Measurements from ENCODE around the gene ATP5PB. TPM values are rescaled to one million over a fixed set of nuclear protein-coding genes. Genes with fewer than 3 reads are reported as not detected.

Gene ATP5PB
- total and polyA plus RNA-seq, 8 donors = 56.3 to 138 (median 89.2) TPM

DNA sequence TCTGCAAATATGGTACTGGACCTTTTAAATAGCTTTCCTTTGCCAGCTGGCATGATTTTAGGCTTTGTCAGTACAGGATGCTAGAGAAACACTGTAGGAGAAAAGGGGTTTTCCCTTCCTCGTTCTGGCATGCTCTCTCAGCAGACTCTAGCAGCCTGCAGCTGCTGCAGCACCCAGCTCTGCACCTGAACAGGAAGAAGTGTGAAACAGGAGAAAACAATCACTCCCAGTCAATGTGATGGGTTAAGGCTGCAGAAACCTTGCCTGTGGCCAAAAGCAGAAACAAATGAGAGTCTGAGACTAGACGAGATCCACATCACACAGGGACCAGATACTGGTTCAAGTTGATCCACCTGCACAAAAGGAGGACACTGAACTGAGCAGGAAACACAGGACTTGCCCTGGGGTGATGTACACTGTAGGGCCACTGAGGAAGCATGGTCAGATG, 42.9 kb upstream of the ATP5PB start:
- intact Hi-C loops (cut with DNase I) = no loop called here
- Histone ChIP-seq H3K9me3 (no peaks in the 10 kb centered on the region), H3K4me1 (peaks cover 0 to 6% (median 0%) of the 10 kb centered on the region in 3 donors), H3K36me3 (no peaks in the 10 kb centered on the region), H3K27me3 (peaks cover 0 to 3% (median under 1%) of the 10 kb centered on the region in 4 donors), H3K27ac (no peak overlapping the region), H3K4me3 (no peak overlapping the region)
- FAIRE-seq (no peak), DNase-seq (peak in 5 of 6 donors; percentile 65 to 81 (median 77)), ATAC-seq (peak; percentile 97 to 100 (median 100))
- TF ChIP-seq, protein P1, sequence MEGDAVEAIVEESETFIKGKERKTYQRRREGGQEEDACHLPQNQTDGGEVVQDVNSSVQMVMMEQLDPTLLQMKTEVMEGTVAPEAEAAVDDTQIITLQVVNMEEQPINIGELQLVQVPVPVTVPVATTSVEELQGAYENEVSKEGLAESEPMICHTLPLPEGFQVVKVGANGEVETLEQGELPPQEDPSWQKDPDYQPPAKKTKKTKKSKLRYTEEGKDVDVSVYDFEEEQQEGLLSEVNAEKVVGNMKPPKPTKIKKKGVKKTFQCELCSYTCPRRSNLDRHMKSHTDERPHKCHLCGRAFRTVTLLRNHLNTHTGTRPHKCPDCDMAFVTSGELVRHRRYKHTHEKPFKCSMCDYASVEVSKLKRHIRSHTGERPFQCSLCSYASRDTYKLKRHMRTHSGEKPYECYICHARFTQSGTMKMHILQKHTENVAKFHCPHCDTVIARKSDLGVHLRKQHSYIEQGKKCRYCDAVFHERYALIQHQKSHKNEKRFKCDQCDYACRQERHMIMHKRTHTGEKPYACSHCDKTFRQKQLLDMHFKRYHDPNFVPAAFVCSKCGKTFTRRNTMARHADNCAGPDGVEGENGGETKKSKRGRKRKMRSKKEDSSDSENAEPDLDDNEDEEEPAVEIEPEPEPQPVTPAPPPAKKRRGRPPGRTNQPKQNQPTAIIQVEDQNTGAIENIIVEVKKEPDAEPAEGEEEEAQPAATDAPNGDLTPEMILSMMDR (IDR thresholded peaks at IDR 0.05) = no peak
- WGBS, 2 donors = 0 to 1% methylated on average over 2 of the region's 2 CpGs

DNA sequence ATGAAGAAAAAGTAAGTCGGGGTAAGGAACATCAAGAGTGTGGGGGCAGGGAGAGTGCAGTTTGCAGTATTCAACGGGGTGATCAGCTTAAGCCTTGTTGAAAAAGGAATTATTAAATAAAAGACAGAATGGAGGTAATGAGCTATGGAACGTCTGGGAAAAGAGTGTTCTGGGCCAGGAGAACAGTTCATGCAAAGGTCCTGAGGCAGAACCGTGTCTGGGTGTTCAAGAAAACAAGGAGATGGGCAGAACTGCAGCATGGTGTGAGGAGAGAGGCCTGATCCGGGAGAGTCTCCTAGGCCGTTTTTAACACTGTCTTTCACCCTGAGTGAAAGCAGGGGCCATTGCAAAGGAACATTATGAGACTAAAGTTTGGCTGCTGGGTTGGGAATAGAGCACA, 42.0 kb upstream of the ATP5PB start:
- no peak overlapping the region for H3K27ac ChIP-seq
- no peaks in the 10 kb centered on the region for H3K36me3 ChIP-seq
- no peak for DNase-seq
- peaks cover 0 to 6% (median 0%) of the 10 kb centered on the region in 3 donors for H3K4me1 ChIP-seq
- no peak for FAIRE-seq
- no peak for ATAC-seq
- H3K4me3 ChIP-seq = no peak overlapping the region
- intact Hi-C loops (cut with DNase I) = no loop called here
- 58 to 71% methylated on average over 6 of the region's 6 CpGs for WGBS, 2 donors
- H3K9me3 ChIP-seq = no peaks in the 10 kb centered on the region
- TF ChIP-seq, protein P1 (IDR thresholded peaks at IDR 0.05) = no peak
- H3K27me3 ChIP-seq = peaks cover 0 to 3% (median 0%) of the 10 kb centered on the region in 4 donors

DNA sequence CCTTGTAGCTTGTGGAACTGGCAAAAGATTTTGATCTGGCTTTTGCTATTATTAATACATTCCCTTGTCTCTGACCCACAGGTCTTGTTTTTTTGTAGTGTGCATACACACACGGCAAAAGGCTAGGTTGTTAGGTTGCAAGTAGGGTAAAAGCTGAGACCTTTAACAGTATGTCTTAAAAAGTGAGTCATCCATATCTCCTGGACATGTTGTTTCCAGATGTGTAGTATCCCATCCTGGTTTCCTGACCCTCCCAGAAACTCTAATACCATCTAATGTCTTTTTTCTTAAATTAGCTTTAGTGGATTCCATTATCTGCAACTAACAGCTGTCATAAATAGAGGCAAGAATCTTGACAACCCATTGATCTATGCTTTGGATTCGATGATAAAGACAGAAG, 36.4 kb upstream of the ATP5PB start:
- no peaks in the 10 kb centered on the region for H3K4me1 ChIP-seq
- 66 to 69% methylated on average over 2 of the region's 2 CpGs for WGBS, 2 donors
- H3K36me3 ChIP-seq = no peaks in the 10 kb centered on the region
- no peak overlapping the region for H3K27ac ChIP-seq
- H3K4me3 ChIP-seq = no peak overlapping the region
- no peaks in the 10 kb centered on the region for H3K27me3 ChIP-seq
- no peaks in the 10 kb centered on the region for H3K9me3 ChIP-seq
- no peak for DNase-seq
- ATAC-seq = no peak
- FAIRE-seq = no peak
- intact Hi-C loops (cut with DNase I) = no loop called here
- TF ChIP-seq, protein P1 (IDR thresholded peaks at IDR 0.05) = no peak

DNA sequence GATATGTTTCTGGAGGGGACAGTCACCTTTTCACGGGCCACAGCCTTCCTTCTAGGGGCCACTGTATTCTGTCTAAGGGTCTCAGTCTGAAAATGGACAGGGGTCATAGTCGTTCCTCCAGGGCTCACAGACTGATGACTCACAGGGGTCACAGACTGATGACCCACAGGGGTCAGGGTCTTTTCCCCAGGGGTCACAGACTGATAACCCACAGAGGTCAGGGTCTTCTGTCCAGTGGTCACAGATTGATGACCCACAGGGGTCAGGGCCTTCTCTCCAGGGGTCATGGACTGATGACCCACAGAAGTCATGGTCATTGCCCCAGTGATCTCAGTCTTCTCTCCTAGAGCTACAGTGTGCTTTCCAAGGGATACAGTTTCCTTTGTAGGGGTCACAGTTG, 34.5 kb upstream of the ATP5PB start:
- WGBS, 2 donors = 69 to 81% methylated on average over 2 of the region's 2 CpGs
- FAIRE-seq = no peak
- no peak for ATAC-seq
- no peak overlapping the region for H3K4me3 ChIP-seq
- H3K27ac ChIP-seq = no peak overlapping the region
- H3K4me1 ChIP-seq = no peaks in the 10 kb centered on the region
- DNase-seq = no peak
- H3K36me3 ChIP-seq = no peaks in the 10 kb centered on the region
- H3K27me3 ChIP-seq = no peaks in the 10 kb centered on the region
- TF ChIP-seq, protein P1 (IDR thresholded peaks at IDR 0.05) = no peak
- intact Hi-C loops (cut with DNase I) = no loop called here
- H3K9me3 ChIP-seq = no peaks in the 10 kb centered on the region

DNA sequence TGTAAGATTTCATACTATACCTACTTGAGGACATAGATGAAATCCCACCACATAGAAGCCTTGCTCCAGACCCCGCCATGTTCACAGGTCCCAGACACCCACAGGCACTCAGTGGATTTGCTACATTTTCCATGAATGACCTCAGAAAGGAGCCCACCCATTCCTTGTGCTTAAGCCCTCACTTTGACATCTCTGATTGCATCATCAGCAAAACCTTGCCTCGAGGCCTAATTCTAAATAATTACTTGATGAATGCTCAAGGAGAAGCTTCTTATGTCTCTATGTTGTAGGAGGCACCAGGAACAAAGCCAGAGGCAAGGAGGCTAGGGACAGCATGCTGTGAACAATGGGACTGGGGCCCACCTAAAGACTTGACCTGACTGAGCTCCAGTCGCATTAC, 33.8 kb upstream of the ATP5PB start:
- intact Hi-C loops (cut with DNase I) = no loop called here
- FAIRE-seq (no peak), DNase-seq (no peak), ATAC-seq (no peak)
- 79 to 90% methylated on average over 3 of the region's 3 CpGs for WGBS, 2 donors
- Histone ChIP-seq H3K9me3 (no peaks in the 10 kb centered on the region), H3K36me3 (no peaks in the 10 kb centered on the region), H3K27ac (no peak overlapping the region), H3K4me3 (no peak overlapping the region), H3K4me1 (no peaks in the 10 kb centered on the region), H3K27me3 (no peaks in the 10 kb centered on the region)
- TF ChIP-seq, protein P1 (IDR thresholded peaks at IDR 0.05) = no peak

All from pancreas (tissue), 10 donors.